LNCaP clone FGC (cell line): ENCODE data around the gene SLC38A10.

Source experiments
- DNase-seq: peaks from one replicate; pipeline ENCODE4 v3.0.0-alpha.2; 2011; ENCODE audit warnings: low read depth
- H3K4me3 ChIP-seq: 2 replicates; pipeline ENCODE4 v1.5.1; 2011; ENCODE audit warnings: mild to moderate bottlenecking, low read depth, low read length, control low read depth
- TF ChIP-seq, protein P1 (sequence below): IDR thresholded peaks from 2 replicates; pipeline ENCODE4 v1.5.1; 2012; ENCODE audit warnings: mild to moderate bottlenecking; ENCODE audit not compliant: control insufficient read depth, insufficient read depth; ENCODE audit errors: extremely low read depth

SLC38A10 gene

DNA sequence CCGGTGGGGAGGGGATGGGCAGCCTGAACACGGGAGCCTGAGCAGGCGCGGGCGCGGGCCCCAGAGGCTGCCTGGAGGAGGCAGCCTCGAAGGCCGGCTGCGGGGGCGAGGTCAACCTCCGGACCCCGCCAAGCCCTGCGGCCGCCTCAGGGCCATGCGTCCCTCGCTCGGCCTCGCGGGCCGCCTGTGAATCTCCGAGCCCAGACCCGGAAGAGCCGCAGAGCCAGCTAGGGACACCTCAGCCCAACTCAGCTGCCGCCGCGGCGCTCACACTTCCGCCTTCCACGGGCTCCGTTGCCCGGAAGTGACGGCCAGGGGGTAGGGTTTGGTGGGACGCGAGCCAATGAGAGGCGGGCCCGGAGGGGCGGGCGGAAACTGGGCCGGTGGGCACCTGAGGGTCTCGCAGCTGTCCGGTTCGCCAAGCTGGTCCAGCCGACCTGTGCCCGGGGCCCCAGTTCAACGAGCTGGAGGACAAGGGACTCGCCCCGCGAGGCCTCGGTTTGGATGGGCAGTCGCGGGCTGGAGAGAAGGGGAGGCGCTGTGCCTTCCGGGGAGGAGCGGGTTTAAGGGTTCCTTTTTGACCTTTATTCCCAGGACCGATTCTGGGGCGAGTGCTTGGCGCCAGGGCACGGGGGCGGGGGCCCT is at the start of gene SLC38A10:
TSS of gene SLC38A10 (minus strand) at position 277 of the 645 bp plus-strand sequence. CDS start 386 bp downstream, outside the sequence.
- no peak for DNase-seq
- peak within 1 kb of the TSS; percentile 75 for H3K4me3 ChIP-seq
- TF ChIP-seq, protein P1, sequence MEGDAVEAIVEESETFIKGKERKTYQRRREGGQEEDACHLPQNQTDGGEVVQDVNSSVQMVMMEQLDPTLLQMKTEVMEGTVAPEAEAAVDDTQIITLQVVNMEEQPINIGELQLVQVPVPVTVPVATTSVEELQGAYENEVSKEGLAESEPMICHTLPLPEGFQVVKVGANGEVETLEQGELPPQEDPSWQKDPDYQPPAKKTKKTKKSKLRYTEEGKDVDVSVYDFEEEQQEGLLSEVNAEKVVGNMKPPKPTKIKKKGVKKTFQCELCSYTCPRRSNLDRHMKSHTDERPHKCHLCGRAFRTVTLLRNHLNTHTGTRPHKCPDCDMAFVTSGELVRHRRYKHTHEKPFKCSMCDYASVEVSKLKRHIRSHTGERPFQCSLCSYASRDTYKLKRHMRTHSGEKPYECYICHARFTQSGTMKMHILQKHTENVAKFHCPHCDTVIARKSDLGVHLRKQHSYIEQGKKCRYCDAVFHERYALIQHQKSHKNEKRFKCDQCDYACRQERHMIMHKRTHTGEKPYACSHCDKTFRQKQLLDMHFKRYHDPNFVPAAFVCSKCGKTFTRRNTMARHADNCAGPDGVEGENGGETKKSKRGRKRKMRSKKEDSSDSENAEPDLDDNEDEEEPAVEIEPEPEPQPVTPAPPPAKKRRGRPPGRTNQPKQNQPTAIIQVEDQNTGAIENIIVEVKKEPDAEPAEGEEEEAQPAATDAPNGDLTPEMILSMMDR = no peak

DNA sequence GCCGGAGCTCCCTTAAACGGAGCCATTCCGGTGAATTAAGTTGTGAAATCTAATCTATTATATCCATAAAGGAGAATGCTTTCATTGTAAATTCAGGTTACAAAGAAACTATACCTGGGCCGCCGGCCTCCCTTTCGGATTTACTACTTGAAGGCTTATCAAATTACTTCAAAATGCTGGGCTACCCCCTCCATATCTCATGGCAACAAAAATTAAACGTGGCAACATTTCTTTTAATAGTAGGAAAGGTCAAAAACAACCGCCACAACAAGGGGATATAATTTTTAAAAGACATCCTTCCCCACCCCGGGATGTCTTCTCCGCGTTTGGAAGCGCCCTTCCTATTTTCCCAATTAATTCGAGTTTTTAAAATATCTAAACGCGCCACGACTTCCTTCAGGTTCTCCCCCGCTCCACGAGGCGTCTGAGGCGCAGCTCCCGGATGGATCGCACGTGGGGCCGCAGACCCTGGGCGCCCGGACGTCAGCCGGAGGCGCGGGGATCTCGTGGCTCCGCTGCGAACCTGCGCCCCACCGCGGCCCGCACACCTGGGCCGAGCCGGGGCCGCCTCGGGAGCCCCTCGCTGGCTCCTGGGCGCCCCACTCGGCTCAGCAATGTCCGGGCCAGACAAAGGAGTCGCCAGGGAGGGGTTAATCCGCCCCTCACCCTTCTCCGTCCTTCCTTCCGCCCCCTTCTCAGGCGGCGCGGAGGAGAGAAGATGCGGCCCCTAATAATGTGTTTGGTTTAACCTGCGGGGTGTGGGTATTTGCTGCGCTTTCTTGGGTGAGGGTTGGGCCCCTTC is 47.4 kb upstream of the SLC38A10 start:
- TF ChIP-seq, protein P1 = no peak
- DNase-seq = no peak
- peak overlapping the region; percentile 96 for H3K4me3 ChIP-seq

DNA sequence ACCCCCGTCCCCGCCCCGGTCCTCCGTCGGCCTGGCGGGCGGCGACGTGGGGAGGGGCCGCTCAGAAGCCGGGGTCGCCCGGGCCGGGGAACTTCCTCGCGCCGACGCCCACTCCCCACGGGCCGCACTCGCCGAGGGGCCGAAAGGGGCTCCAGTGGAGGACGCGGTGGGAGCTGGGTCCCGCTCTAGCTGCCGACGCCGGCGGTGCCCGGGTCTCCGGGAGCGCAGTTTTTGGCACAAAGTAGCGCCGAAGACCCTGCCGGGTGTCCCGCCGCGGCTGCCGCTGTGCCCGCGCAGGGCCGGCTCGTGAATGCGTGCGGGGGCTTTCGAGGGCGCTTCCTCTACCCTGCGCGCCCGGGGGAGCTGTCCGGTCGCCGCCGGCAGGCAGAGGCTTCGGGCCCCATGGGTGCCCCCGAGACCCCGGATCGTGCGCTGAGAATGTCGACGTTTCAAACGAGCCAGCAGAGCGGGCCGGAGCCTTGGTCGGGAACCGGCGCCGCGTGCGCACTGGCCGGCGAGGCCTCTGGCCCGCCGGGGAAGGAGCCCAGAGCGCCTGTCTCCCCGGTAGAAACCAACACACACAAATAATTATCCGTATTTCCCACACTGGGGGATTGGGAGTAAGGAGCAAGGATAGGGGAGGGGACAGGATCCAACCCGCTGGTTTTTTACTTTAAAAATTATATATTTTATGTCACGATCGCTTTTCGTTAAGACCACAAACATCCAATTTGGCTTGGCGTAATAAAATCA is 46.6 kb upstream of the SLC38A10 start:
- H3K4me3 ChIP-seq = peak overlapping the region; percentile 96
- TF ChIP-seq, protein P1 = no peak
- DNase-seq = no peak

DNA sequence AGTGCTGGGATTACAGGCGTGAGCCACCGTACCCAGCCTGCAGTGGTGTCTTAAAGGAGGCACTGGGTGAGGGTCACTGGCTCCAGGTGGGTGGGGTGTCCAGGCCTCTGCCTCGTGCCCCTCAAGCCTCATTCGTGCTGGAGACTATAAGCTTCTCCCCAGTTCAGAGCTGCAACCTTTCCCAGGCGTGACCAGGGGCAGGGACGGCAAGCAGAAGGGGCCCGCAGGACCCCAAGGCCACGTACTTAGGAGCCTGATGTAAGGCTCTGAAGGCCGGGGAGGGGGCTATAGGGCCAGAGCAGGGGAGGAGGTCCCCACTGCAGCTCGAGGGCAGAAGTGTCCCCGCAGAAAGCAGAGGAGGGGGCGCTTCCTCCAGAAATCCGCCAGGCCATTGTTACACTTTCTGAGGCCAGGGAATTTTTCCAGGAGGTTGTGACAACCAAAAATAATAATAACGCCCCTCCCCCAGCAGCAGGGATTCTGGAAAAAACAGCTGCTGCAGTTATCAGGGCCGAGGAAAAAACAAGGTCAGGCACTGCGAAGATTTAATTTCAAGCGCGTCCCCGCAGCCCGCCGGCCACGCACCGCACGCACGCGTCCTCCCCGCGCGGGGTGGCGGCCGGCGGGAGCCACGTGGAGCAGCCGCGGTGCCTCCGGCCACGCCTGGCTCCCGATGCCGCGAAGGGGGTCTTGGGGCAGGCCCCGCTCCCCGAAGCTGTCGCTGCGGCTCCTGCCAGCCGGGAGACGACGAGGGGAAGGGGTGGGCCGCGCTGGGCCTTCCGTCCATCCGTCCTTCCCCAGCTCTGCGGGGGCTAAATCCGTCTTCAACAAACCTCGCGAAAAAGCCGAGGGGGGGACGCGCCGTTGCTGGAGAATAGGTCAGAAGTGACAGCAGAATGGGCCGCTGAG is 45.8 kb upstream of the SLC38A10 start:
- DNase-seq = no peak
- TF ChIP-seq, protein P1 = no peak
- H3K4me3 ChIP-seq = no peak overlapping the region

DNA sequence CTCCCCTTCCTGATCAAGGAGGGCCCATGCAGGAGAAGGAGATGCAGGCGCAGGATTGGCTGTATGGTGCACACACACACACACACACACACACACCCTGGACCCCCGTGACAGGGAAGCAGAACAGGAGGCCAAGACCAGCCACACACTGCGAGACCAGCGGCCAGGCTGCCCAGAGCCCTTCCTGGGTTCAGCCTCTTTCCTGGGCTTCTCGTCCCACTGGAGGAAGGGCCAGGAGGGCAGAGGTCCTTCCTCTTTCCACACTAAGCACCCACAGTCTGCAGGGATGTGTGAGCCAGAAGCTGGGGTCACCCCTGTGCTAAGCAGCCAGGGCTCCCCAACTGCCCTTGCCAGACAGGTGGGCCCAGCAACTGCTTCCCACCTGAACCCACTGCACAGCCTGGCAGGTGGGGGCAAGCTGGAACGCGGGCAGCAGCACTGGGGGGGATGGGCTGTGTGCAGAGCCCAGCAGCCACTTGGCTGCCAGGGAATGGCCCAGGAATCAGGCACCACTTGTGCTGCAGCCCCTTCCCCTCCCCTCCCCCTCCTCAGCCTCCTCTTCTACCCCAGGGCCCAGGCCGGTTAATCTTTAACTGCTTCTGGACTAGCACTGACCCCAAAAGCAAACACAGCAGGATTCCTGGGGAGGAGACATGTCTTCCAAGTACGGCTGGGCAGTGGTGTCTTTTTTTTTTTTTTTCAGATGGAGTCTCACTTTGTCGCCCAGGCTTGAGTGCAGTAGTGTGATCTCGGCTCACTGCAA is 44.6 kb upstream of the SLC38A10 start:
- TF ChIP-seq, protein P1 = no peak
- DNase-seq = no peak
- no peak overlapping the region for H3K4me3 ChIP-seq
